SU-DHL-6 (cell line): ENCODE measurements around the gene SLC43A2.

ENCODE experiments used
- H2AFZ ChIP-seq: fragments of 200-600 bp; sonication (generic); 2 replicates; pipeline ENCODE4 v1.6.1; 2014; ENCODE audit warnings: low read depth, mild to moderate bottlenecking, moderate library complexity, mixed read lengths, antibody characterized with exemption, low read length; ENCODE audit not compliant: severe bottlenecking
- H3F3A ChIP-seq: fragments of 200-600 bp; shearing (Covaris generic); 2 replicates; pipeline ENCODE4 v1.6.0; 2016; ENCODE audit warnings: antibody characterized with exemption, mild to moderate bottlenecking; ENCODE audit not compliant: insufficient read depth
- H3K27ac ChIP-seq: fragments of 200-600 bp; sonication (generic); 2 replicates; pipeline ENCODE4 v1.5.1; 2016; ENCODE audit warnings: low read depth, mild to moderate bottlenecking, low read length, moderate library complexity, mixed read lengths
- H3K27me3 ChIP-seq: fragments of 200-600 bp; sonication (generic), shearing (Covaris generic); 2 replicates; pipeline ENCODE4 v1.6.0; 2014; ENCODE audit warnings: mild to moderate bottlenecking, low read length
- H3K36me3 ChIP-seq: fragments of 200-600 bp; sonication (generic); 2 replicates; pipeline ENCODE4 v1.6.1; 2014; ENCODE audit warnings: mild to moderate bottlenecking, low read length, mixed read lengths
- H3K4me2 ChIP-seq: fragments of 300-600, 200-600 bp; shearing (Covaris generic), sonication (generic); 2 replicates; pipeline ENCODE4 v1.6.0; 2014; ENCODE audit warnings: low read length, low read depth, mild to moderate bottlenecking; ENCODE audit not compliant: poor library complexity, severe bottlenecking
- H3K4me3 ChIP-seq: fragments of 200-600 bp; sonication (generic); 2 replicates; pipeline ENCODE4 v1.5.1; 2014; ENCODE audit warnings: antibody characterized with exemption, low read length, mild to moderate bottlenecking, mixed read lengths; ENCODE audit not compliant: insufficient read depth, poor library complexity, severe bottlenecking
- H3K79me2 ChIP-seq: fragments of 200-600 bp; sonication (generic); 2 replicates; pipeline ENCODE4 v1.6.1; 2014; ENCODE audit warnings: mild to moderate bottlenecking, low read length, moderate library complexity; ENCODE audit not compliant: insufficient read depth
- H3K9ac ChIP-seq: fragments of 200-600 bp; sonication (generic); 2 replicates; pipeline ENCODE4 v1.7.0; 2014; ENCODE audit warnings: mild to moderate bottlenecking, low read length
- H3K9me2 ChIP-seq: fragments of 200-600 bp; sonication (generic); replicated peaks from 2 replicates; pipeline ENCODE4 v1.6.1; 2014; ENCODE audit warnings: low read length; ENCODE audit not compliant: insufficient read depth
- H3K9me3 ChIP-seq: fragments of 200-600 bp; sonication (generic); 2 replicates; pipeline ENCODE4 v1.6.1; 2014; ENCODE audit warnings: low read length, mixed read lengths; ENCODE audit not compliant: insufficient read depth
- H4K20me1 ChIP-seq: fragments of 200-600 bp; sonication (generic); 2 replicates; pipeline ENCODE4 v1.6.1; 2014; ENCODE audit warnings: low read depth, mild to moderate bottlenecking, antibody characterized with exemption, low read length, moderate library complexity, mixed read lengths
- EZH2phosphoT487 ChIP-seq: fragments of 200-600 bp; sonication (generic), shearing (Covaris generic); conservative IDR thresholded peaks from 2 replicates; pipeline ENCODE4 v1.6.1; 2018; ENCODE audit warnings: mild to moderate bottlenecking, antibody characterized with exemption, low read length, moderate library complexity, mixed read lengths
- TF ChIP-seq, protein P1 (sequence below): fragments of 200-600 bp; sonication (generic); IDR thresholded peaks from one replicate; pipeline ENCODE4 v1.5.1; 2017; ENCODE audit warnings: antibody characterized with exemption, mild to moderate bottlenecking, low read length, moderate library complexity; ENCODE audit not compliant: insufficient read depth, poor library complexity, severe bottlenecking

SLC43A2 gene

GRCh38 chr17:1625581-1625980 is 3.1 kb downstream of the SLC43A2 start:
- Histone ChIP-seq H4K20me1 (no peaks in the 10 kb centered on the region), H2AFZ (no peak overlapping the region), H3K9me2 (no peaks in the 10 kb centered on the region), H3K27ac (peak overlapping the region; percentile 86), H3F3A (peaks cover 18% of the 10 kb centered on the region), H3K79me2 (peaks cover 35% of the 10 kb centered on the region), H3K36me3 (no peaks in the 10 kb centered on the region), H3K4me2 (peak overlapping the region; percentile 85), H3K27me3 (no peaks in the 10 kb centered on the region), H3K4me3 (no peak overlapping the region), H3K9me3 (no peaks in the 10 kb centered on the region), H3K9ac (peak overlapping the region; percentile 81; the same call in 1 of the 2 replicates)
- TF ChIP-seq EZH2phosphoT487: no peak
- TF ChIP-seq, protein P1, sequence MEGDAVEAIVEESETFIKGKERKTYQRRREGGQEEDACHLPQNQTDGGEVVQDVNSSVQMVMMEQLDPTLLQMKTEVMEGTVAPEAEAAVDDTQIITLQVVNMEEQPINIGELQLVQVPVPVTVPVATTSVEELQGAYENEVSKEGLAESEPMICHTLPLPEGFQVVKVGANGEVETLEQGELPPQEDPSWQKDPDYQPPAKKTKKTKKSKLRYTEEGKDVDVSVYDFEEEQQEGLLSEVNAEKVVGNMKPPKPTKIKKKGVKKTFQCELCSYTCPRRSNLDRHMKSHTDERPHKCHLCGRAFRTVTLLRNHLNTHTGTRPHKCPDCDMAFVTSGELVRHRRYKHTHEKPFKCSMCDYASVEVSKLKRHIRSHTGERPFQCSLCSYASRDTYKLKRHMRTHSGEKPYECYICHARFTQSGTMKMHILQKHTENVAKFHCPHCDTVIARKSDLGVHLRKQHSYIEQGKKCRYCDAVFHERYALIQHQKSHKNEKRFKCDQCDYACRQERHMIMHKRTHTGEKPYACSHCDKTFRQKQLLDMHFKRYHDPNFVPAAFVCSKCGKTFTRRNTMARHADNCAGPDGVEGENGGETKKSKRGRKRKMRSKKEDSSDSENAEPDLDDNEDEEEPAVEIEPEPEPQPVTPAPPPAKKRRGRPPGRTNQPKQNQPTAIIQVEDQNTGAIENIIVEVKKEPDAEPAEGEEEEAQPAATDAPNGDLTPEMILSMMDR: no peak

DNA sequence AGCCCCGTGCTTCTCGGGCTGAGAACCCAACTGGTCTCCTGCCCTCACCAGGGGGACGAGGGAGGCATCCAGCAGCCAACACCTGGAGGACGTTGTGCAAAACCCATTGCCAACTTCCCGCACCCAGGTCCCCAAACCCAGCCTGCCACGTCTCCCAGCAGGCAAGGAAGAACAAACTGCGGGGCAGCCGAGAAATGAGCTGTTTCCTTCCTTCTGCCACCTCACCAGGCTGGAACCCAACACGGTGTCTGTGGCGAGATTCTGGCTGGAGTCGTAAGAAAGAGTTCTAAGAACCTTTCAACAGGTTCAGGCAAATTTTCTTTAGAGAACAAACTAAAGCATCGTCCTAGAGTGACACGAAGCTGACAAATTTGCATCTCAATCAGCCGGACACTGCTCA is 3.6 kb downstream of the SLC43A2 start:
- no peaks in the 10 kb centered on the region for H3K9me2 ChIP-seq
- peak overlapping the region; percentile 85 for H3K4me2 ChIP-seq
- H3K9me3 ChIP-seq: no peaks in the 10 kb centered on the region
- H3K36me3 ChIP-seq: no peaks in the 10 kb centered on the region
- 0 out of 2 replicates have a peak overlapping the region, but pooled peaks have one; percentile 81 for H3K9ac ChIP-seq
- peak overlapping the region; percentile 86 for H3K27ac ChIP-seq
- TF ChIP-seq EZH2phosphoT487: no peak
- TF ChIP-seq, protein P1: no peak
- H3K4me3 ChIP-seq: no peak overlapping the region
- H3K79me2 ChIP-seq: peaks cover 35% of the 10 kb centered on the region
- H3K27me3 ChIP-seq: no peaks in the 10 kb centered on the region
- no peak overlapping the region for H2AFZ ChIP-seq
- peaks cover 18% of the 10 kb centered on the region for H3F3A ChIP-seq
- no peaks in the 10 kb centered on the region for H4K20me1 ChIP-seq

DNA sequence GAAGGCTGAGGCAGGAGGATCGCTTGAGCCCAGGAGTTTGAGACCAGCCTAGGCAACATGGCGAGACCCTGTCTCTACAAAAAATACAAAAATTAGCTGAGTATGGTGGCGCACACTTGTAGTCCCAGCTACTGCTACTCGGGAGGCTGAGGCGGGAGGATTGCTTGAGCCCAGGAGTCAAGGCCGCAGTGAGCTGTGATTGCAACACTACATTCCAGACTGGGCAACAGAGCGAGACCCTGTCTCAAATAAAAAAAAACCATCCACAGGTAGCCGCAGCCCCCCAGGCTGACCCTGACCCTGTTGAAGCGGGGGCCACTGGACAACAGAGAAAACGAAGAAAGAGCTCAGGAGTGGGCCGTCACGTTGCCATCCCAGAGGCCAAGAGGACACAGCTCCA is 4.0 kb downstream of the SLC43A2 start:
- H3F3A ChIP-seq: peaks cover 18% of the 10 kb centered on the region
- H3K9me3 ChIP-seq: no peaks in the 10 kb centered on the region
- H3K36me3 ChIP-seq: no peaks in the 10 kb centered on the region
- H3K27me3 ChIP-seq: no peaks in the 10 kb centered on the region
- H3K9ac ChIP-seq: no peak overlapping the region
- H4K20me1 ChIP-seq: no peaks in the 10 kb centered on the region
- H3K4me2 ChIP-seq: no peak overlapping the region
- H3K9me2 ChIP-seq: no peaks in the 10 kb centered on the region
- H3K4me3 ChIP-seq: no peak overlapping the region
- H2AFZ ChIP-seq: no peak overlapping the region
- TF ChIP-seq EZH2phosphoT487: no peak
- TF ChIP-seq, protein P1: no peak
- peaks cover 35% of the 10 kb centered on the region for H3K79me2 ChIP-seq
- no peak overlapping the region for H3K27ac ChIP-seq
